HG02763 (cell line): ENCODE measurements around the gene MT1G.
"Not testable (repeated sequence)": the region's sequence is repeated elsewhere in the genome, so short reads cannot be mapped to it uniquely, and the experiment has no call there.

Experiments
- ATAC-seq: cut with Tn5 transposase; IDR thresholded peaks from one replicate; pipeline ENCODE4 v1.9.1; 2021; ENCODE audit warnings: mild to moderate bottlenecking, moderate library complexity; ENCODE audit not compliant: unreplicated experiment

MT1G gene

GRCh38 chr16:56621665-56622445 is 46.0 kb downstream of the MT1G start:
- ATAC-seq: not testable (repeated sequence)

GRCh38 chr16:56620339-56620897 is 47.4 kb downstream of the MT1G start:
- no peak for ATAC-seq

GRCh38 chr16:56618138-56618537 is 49.7 kb downstream of the MT1G start:
- no peak for ATAC-seq

- no peak for ATAC-seq
Measured at GRCh38 chr16:56617212-56618085, 50.4 kb downstream of the MT1G start.
